Stimulated activated memory B cell treated with anti-CD40 and anti-IgM and Interleukin-4, amounts not matched to agents 10 μg/mL and 1 μg/mL and 100 μg/mL, for 72 hours (primary cell): Measurements from ENCODE around the gene VPREB3.

Experiments used
- ATAC-seq: fragments of 150-1000 bp; cut with Tn5 transposase; 2 replicates; pipeline ENCODE4 v1.10.0; 2021
- H3K27ac Mint-ChIP-seq: one replicate; pipeline ENCODE4 v1.8.0; 2022; ENCODE audit warnings: mild to moderate bottlenecking, mixed read lengths
- H3K27me3 Mint-ChIP-seq: one replicate; pipeline ENCODE4 v1.8.0; 2022; ENCODE audit warnings: mixed read lengths
- H3K36me3 Mint-ChIP-seq: one replicate; pipeline ENCODE4 v1.8.0; 2022; ENCODE audit warnings: mixed read lengths
- H3K4me1 Mint-ChIP-seq: one replicate; pipeline ENCODE4 v1.8.0; 2022; ENCODE audit warnings: mixed read lengths
- H3K4me3 Mint-ChIP-seq: one replicate; pipeline ENCODE4 v1.8.0; 2022; ENCODE audit warnings: mild to moderate bottlenecking, moderate library complexity, mixed read lengths
- H3K9me3 Mint-ChIP-seq: one replicate; pipeline ENCODE4 v1.8.0; 2022; ENCODE audit warnings: mixed read lengths

The VPREB3 gene

DNA sequence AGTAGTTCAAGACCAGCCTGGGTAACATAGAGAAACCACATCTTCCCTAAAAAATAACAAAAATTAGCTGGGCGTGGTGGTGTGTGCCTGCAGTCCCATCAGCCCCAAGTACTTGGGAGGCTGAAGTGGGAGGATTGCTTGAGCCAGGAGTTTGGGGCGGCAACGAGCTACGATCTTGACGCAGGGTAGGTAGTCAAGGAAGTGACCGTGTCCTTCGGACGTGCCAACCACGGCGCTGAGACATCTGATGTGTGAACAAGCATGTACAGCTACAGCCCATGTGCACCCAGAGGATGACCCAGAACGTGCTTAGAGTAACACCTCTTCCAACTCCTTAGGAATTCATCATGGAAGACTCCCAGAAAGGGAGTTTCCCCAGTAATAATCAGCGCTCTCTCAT lies 42.0 kb downstream of the VPREB3 start:
- no peak for ATAC-seq
- H3K27ac Mint-ChIP-seq = no peak overlapping the region

DNA sequence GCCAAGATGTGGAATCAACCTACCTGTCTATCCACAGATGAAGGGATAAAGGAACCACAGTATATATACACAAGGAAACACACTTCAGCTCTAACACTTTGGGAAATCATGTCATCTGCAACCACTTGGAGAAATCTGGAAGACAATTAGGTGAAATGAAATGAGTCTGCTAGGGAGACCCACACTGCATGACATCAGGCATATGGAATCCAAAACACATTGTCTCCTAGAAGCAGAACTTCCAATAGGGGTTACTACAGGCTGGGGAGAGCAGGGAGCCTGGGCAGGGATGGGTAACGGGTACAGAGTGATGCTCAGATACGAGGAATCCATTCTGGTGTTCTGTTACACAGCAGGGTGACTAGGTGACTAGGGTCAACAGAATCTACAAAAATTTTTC lies 45.1 kb downstream of the VPREB3 start:
- Mint-ChIP-seq H3K36me3 (peaks cover 84% of the 10 kb centered on the region), H3K27me3 (no peaks in the 10 kb centered on the region), H3K4me3 (no peak overlapping the region), H3K4me1 (peaks cover 19% of the 10 kb centered on the region), H3K9me3 (no peaks in the 10 kb centered on the region), H3K27ac (no peak overlapping the region)
- ATAC-seq = no peak

More for the DNA sequence above, 42.0 kb downstream of the VPREB3 start:
- H3K27me3 Mint-ChIP-seq = no peaks in the 10 kb centered on the region
- no peaks in the 10 kb centered on the region for H3K9me3 Mint-ChIP-seq
- no peak overlapping the region for H3K4me3 Mint-ChIP-seq
- peaks cover 31% of the 10 kb centered on the region for H3K4me1 Mint-ChIP-seq
- H3K36me3 Mint-ChIP-seq = peaks cover 59% of the 10 kb centered on the region

DNA sequence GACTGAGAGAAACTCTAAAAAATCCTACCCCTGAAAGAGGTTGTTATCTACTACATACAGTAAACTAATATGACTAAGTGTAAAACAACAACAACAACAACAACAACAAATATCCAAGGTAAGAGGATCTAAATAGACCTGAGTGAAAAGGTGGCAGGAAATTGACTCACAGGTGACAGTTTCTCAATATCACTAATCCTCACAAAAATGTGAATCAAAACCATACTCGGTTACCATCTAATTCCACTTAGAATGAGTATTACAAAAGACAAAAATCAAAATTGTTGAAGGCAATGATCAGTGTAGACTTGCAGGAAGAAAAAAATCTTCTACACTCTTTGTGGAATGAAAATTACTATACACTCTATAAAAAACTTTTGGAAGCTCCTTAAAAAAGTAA lies 46.0 kb downstream of the VPREB3 start:
- H3K27ac Mint-ChIP-seq = no peak overlapping the region
- H3K4me1 Mint-ChIP-seq = peaks cover 15% of the 10 kb centered on the region
- no peaks in the 10 kb centered on the region for H3K9me3 Mint-ChIP-seq

DNA sequence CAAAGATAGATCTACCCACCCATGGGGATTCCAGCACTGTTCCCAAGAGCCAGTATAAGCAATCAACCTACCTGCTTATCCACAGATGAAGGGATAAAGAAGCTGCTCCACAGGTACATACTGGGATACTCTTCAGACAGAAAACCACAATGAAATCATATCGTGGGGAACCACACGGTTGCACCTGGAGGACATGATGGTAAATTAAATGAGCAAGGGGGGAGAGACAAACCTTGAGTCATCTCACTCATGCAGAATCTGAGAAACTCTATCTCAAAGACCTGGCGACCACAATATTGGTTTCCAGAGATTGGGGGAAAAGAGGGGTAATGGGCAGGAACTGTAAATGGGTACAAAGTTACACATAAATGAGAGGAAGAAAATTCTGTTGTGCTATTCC lies 48.9 kb downstream of the VPREB3 start:
- ATAC-seq = no peak
- Mint-ChIP-seq H3K4me3 (no peak overlapping the region), H3K36me3 (peaks cover 95% of the 10 kb centered on the region), H3K27me3 (no peaks in the 10 kb centered on the region), H3K9me3 (no peaks in the 10 kb centered on the region), H3K4me1 (peaks cover 33% of the 10 kb centered on the region), H3K27ac (peak overlapping the region; percentile 23)

More for the DNA sequence above, 46.0 kb downstream of the VPREB3 start:
- Mint-ChIP-seq H3K36me3 (peaks cover 86% of the 10 kb centered on the region), H3K27me3 (no peaks in the 10 kb centered on the region), H3K4me3 (no peak overlapping the region)
- no peak for ATAC-seq

DNA sequence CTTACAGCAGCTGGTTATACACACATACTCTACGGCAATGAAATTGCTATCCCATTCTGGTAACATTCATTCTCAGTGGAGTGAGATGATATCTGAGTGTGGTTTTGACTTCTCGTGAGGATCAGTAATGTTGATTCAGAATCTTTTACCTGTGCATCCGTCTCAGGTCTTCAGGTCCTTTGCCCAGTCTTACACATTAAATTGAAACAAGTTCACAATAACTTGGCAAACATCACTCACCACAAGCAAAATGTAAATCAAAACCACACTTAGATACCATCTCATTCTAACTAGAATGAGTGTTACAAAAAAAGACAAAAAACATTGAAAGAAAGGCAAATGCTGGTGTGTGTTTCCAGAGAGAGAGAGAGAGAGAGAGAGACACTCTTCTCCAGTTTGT lies 49.4 kb downstream of the VPREB3 start:
- peaks cover 95% of the 10 kb centered on the region for H3K36me3 Mint-ChIP-seq
- H3K4me3 Mint-ChIP-seq = no peak overlapping the region
- no peak for ATAC-seq
- H3K27me3 Mint-ChIP-seq = no peaks in the 10 kb centered on the region
- H3K9me3 Mint-ChIP-seq = no peaks in the 10 kb centered on the region
- H3K4me1 Mint-ChIP-seq = peaks cover 33% of the 10 kb centered on the region
- H3K27ac Mint-ChIP-seq = peak overlapping the region; percentile 23

DNA sequence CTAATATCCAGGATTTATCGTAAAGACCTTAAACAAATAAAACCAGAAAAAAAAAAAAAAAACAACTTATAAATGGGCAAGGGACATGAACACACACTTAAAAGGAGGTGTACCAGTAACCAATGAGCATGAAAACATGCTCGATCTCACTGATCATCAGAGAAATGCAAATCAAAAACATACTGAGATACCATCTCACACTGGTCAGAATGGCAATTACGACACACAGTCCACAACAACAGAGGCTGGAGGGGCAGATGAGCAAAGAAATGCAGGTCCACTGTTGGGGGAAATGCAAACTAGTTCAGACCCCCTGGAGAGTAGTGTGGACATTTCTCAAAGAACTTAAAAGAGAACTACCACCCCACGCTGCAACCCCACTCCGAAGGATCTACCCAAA lies 50.2 kb downstream of the VPREB3 start:
- Mint-ChIP-seq H3K27me3 (no peaks in the 10 kb centered on the region), H3K4me1 (peaks cover 33% of the 10 kb centered on the region), H3K36me3 (peaks cover 92% of the 10 kb centered on the region), H3K9me3 (no peaks in the 10 kb centered on the region), H3K4me3 (no peak overlapping the region), H3K27ac (no peak overlapping the region)
- no peak for ATAC-seq
